GM21447 (cell line): Measurements from ENCODE around the gene BLOC1S5.

Experiments
- ATAC-seq: cut with Tn5 transposase; IDR thresholded peaks from one replicate; pipeline ENCODE4 v1.9.1; 2021; ENCODE audit not compliant: unreplicated experiment

The BLOC1S5 gene

GRCh38 chr6:8063761-8064637, at the start of gene BLOC1S5:
Gene BLOC1S5, minus strand, starts transcription at chr6:8064389. Its CDS starts 13 bp downstream, at chr6:8064376.
- ATAC-seq = peak; percentile 92

- ATAC-seq = no peak
These were observed 49.0 kb upstream of the BLOC1S5 start for GRCh38 chr6:8113131-8113654.

- ATAC-seq = no peak
These were observed 46.5 kb upstream of the BLOC1S5 start for GRCh38 chr6:8110725-8111124.

GRCh38 chr6:8110117-8110721, 46.0 kb upstream of the BLOC1S5 start:
- peak; percentile 77 for ATAC-seq

- ATAC-seq = no peak
These were observed 44.8 kb upstream of the BLOC1S5 start for GRCh38 chr6:8108759-8109539.

DNA sequence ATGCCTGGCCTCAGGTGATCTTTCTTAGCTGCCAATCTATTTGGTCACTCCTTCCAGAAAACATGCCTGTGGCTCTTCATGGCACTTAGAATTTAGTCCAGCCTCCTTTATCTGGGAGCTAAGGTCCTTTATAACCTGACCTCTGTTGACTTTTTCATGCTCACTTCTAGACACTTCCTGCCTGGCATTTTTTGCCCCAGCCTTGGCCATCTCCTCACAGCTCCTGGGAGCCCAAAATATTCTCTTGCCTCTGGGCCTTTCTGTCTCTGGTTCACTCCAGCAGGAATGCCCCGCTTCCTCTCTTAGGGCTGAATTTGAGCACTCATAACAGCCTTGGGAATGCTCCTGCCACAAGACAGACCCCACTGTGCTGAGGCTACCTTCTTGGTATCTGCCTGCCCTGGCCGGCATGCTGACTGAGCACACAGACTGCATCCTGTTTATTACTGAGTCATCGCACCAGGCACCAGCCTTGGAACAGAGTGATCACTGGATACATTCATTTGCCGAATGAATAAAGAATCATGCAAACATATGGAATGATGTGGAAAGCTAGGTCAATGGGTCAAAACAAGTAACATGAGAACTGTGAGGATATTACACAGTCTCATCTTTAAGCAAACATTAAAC, 44.0 kb upstream of the BLOC1S5 start:
- ATAC-seq = no peak

GRCh38 chr6:8105791-8106190, 41.6 kb upstream of the BLOC1S5 start:
- ATAC-seq = no peak

GRCh38 chr6:8103726-8104125, 39.5 kb upstream of the BLOC1S5 start:
- no peak for ATAC-seq

- ATAC-seq = peak; percentile 99
These were observed 38.2 kb upstream of the BLOC1S5 start, which contains the start of gene EEF1E1 for GRCh38 chr6:8102122-8102958. Gene EEF1E1, minus strand, starts transcription at chr6:8102548. Its CDS starts 27 bp downstream, at chr6:8102521.

GRCh38 chr6:8100159-8100854, 36.1 kb upstream of the BLOC1S5 start:
- ATAC-seq = no peak

DNA sequence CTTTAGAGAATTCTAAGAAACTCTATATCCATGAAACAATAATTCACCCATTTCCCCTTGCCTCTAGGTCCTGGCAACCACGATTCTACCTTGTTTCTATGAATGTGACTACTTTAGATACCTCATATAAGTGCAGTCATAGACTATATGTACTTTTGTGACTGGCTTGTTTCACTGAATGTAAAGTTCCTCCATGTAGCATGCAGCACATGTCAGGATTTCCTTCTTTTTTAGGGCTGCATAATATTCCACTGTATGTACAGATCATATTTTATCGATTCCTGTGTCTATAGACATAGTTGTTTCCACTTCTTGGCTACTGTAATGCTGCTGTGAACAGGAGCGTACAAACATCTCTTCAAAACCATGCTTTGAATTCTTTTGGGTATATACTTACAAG, 26.5 kb upstream of the BLOC1S5 start:
- no peak for ATAC-seq

GRCh38 chr6:8088886-8089285, 24.7 kb upstream of the BLOC1S5 start:
- ATAC-seq = no peak

DNA sequence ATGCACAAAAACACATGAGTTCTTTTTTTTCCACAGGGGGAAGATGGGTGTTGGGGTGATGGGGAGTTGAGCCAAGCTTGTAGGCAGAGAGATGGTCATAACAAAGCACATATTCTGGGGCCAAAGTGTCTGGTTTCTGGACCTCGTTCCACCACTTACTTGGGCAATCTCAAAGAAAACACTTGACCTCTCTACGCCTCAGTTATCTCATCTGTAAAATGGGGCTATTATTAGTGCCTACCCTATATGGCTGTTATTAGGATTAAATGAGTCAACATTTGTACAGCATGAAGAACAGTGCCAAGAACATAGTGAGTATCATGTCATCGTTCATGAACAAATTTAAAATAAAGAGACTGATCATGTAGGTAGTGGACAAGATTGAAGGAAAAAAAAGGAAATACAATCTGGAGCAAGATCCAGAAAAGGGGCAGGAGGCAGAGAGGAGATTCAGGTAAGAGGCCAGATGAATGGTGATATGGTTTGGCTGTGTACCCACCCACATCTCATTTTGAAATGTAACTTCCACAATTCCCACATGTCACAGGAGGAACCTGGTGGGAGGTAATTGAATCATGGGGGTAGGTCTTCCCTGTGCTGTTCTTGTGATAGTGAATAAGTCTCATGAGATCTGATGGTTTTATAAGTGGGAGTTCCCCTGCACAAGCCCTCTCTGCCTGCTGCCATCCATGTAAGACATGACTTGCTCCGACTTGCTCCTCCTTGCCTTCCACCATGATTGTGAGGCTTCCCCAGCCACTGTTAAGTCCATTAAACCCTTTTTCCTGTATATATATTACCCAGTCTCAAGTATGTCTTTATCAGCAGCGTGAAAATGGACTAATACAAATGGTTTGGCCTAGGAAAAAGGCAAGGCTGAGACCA, 23.9 kb upstream of the BLOC1S5 start:
- ATAC-seq = no peak

- ATAC-seq = no peak
These were observed 22.6 kb upstream of the BLOC1S5 start for GRCh38 chr6:8086755-8087306.

DNA sequence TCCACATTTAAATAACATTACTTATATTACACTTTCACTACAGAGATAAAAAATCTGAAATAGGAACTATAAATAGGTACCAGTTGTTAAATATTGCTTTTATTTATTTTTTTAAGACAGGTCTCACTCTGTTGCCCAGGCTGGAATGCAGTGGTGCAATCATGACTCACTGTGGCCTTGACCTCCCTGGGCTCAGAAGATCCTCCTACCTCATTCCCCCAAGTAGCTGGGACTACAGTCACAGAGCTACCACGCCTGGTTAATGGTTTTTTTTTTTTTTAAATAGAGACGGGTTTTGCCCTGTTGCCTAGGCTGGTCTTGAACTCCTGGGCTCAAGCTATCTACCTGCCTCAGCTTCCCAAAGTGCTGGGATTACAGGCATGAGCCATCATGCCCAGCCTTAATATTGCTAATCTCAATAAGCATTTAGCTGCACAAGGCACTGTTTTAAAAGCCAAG, 20.9 kb upstream of the BLOC1S5 start:
- no peak for ATAC-seq

- ATAC-seq = no peak
These were observed 20.4 kb upstream of the BLOC1S5 start for GRCh38 chr6:8084586-8084985.

GRCh38 chr6:8082954-8083858, 19.0 kb upstream of the BLOC1S5 start:
- ATAC-seq = no peak
